Measurements from ENCODE around the gene MADD. TPM values are rescaled to one million over a fixed set of nuclear protein-coding genes. Genes with fewer than 3 reads are reported as not detected.

The MADD gene
- total and polyA plus RNA-seq, 10 of the 15 experiments (the other 5 are each of a cell fraction or from before 2014, with no cell fraction given), result 0.47 to 35.4 (median 17.6) TPM

GRCh38 chr11:47245611-47246357, 24.1 kb upstream of the MADD start:
- Histone ChIP-seq H3K9ac (ENCODE audit: control insufficient read depth, insufficient read depth, low read length) (no peak overlapping the region), H3K36me3 (ENCODE audit: control insufficient read depth in 2 of 2, insufficient read depth in 2 of 2, low read length in 1 of 2) (peaks cover 4 to 7% of the 10 kb centered on the region in 2 experiments; a peak in 3 of 4 replicates), H3K9me3 (replicated peaks; ENCODE audit: control insufficient read depth, insufficient read depth, low read length) (no peaks in the 10 kb centered on the region), H3K27me3 (replicated peaks in 1 of 2; ENCODE audit: control insufficient read depth in 2 of 2, insufficient read depth in 2 of 2, low read length in 1 of 2) (no peaks in the 10 kb centered on the region), H3K27ac (ENCODE audit: control insufficient read depth, insufficient read depth) (no peak overlapping the region), H3K79me2 (ENCODE audit: control insufficient read depth, insufficient read depth, low read length) (peaks cover 25% of the 10 kb centered on the region), H4K20me1 (ENCODE audit: control insufficient read depth, insufficient read depth) (no peaks in the 10 kb centered on the region), H3K4me2 (ENCODE audit: control insufficient read depth, insufficient read depth) (no peak overlapping the region), H3K4me3 (no peak overlapping the region), H3K4me1 (ENCODE audit: control insufficient read depth, insufficient read depth, low read length) (peaks cover 8% of the 10 kb centered on the region), H2AFZ (ENCODE audit: control insufficient read depth, low read depth, low read length) (no peak overlapping the region)
- ATAC-seq (no peak), FAIRE-seq (no peak), DNase-seq (ENCODE audit: low read depth, low spot score) (no peak)
- no peak for TF ChIP-seq E4F1 (IDR thresholded peaks at IDR 0.05; ENCODE audit: borderline replicate concordance, partially characterized antibody)
- TF ChIP-seq IKZF2 (IDR thresholded peaks at IDR 0.05), result no peak
- TF ChIP-seq ZNF207 (IDR thresholded peaks at IDR 0.05; ENCODE audit: borderline replicate concordance), result no peak
- TF ChIP-seq GABPA (IDR thresholded peaks at IDR 0.05; ENCODE audit: low read depth), result no peak
- no peak for TF ChIP-seq PAX5 (IDR thresholded peaks at IDR 0.05; ENCODE audit: borderline replicate concordance, low read depth, low read length)
- no peak for TF ChIP-seq MTA2 (IDR thresholded peaks at IDR 0.05; ENCODE audit: low read depth)
- TF ChIP-seq BCL3 (IDR thresholded peaks at IDR 0.05; ENCODE audit: borderline replicate concordance, insufficient read depth, low read depth, low read length, poor library complexity, severe bottlenecking), result no peak
- ChIA-PET RAD21 (ENCODE audit: unreplicated experiment) (interaction anchor here (3.9 kb wide), 1 partner anchor 30 kb away, joined by 65 read pairs; the partner anchor contains the start of gene DDB2), SMC1A (ENCODE audit: uncharacterized antibody, unreplicated experiment) (interaction anchor here (3.4 kb wide), 1 partner anchor 30 kb away, joined by 36 read pairs; the partner anchor contains the start of gene DDB2), POLR2A (interaction anchor here (0.6 to 4.8 kb wide), 2 partner anchors 17 to 31 kb away, joined by 3 to 63 read pairs; partner anchors contain the start of gene DDB2), CTCF (interaction anchor here (0.7 to 3.1 kb wide), 3 partner anchors 19 to 165 kb away, joined by 3 to 37 read pairs (median 3); partner anchors contain the start of gene ARFGAP2)
- BruUV-seq (replicated peaks), result no TSS peak
- in situ Hi-C loops (cut with MboI), result no loop called here
- WGBS (ENCODE audit: insufficient coverage, insufficient replicate concordance, low lambda C conversion rate, missing lambda C conversion rate), result 82% methylated on average over 11 of the region's 11 CpGs
- intact Hi-C loops (cut with micrococcal nuclease; ENCODE audit: unreplicated experiment), result no loop called here

Data from GM12878 (cell line).